Smooth muscle cell (in vitro differentiated cells): ENCODE results near the gene KCNH3. TPM values are rescaled to one million over a fixed set of nuclear protein-coding genes. Genes with fewer than 3 reads are reported as not detected.

Source experiments
- DNase-seq: peaks from one replicate; lab custom pipeline; 2025; ENCODE audit not compliant: unreplicated experiment; lab: John Stamatoyannopoulos, UW
- H2AFZ ChIP-seq: fragments of 200-600 bp; sonication (generic); 2 replicates; pipeline ENCODE4 v1.6.0; 2016; ENCODE audit warnings: antibody characterized with exemption, low read depth, mild to moderate bottlenecking
- H3F3A ChIP-seq: fragments of 200-600 bp; sonication (generic); 2 replicates; pipeline ENCODE4 v1.6.0; 2017; ENCODE audit warnings: antibody characterized with exemption, low read depth
- H3K27ac ChIP-seq: fragments of 200-600 bp; sonication (generic); 2 replicates; pipeline ENCODE4 v1.5.1; 2016; ENCODE audit warnings: low read depth, mild to moderate bottlenecking
- H3K27me3 ChIP-seq: fragments of 200-600 bp; sonication (generic); 2 replicates; pipeline ENCODE4 v1.6.1; 2016; ENCODE audit warnings: low read depth, mild to moderate bottlenecking
- H3K36me3 ChIP-seq: fragments of 200-600 bp; sonication (generic); 2 replicates; pipeline ENCODE4 v1.5.1; 2016; ENCODE audit warnings: low read depth
- H3K4me1 ChIP-seq: fragments of 200-600 bp; sonication (generic); 2 replicates; pipeline ENCODE4 v1.5.1; 2016; ENCODE audit warnings: low read depth
- H3K4me2 ChIP-seq: fragments of 200-600 bp; sonication (generic); 2 replicates; pipeline ENCODE4 v1.6.0; 2016; ENCODE audit warnings: mild to moderate bottlenecking
- H3K4me3 ChIP-seq: fragments of 200-600 bp; sonication (generic); 2 replicates; pipeline ENCODE4 v1.5.1; 2016; ENCODE audit warnings: mild to moderate bottlenecking
- H3K79me2 ChIP-seq: fragments of 200-600 bp; sonication (generic); 2 replicates; pipeline ENCODE4 v1.6.0; 2016; ENCODE audit warnings: low read depth, mild to moderate bottlenecking
- H3K9ac ChIP-seq: fragments of 200-600 bp; sonication (generic); 2 replicates; pipeline ENCODE4 v1.6.0; 2016; ENCODE audit warnings: low read depth
- H3K9me3 ChIP-seq: fragments of 200-600 bp; sonication (generic); replicated peaks from 2 replicates; pipeline ENCODE4 v1.5.1; 2016; ENCODE audit warnings: low read depth
- H4K20me1 ChIP-seq: fragments of 200-600 bp; sonication (generic); 2 replicates; pipeline ENCODE4 v1.6.0; 2016; ENCODE audit warnings: low read depth
- WGBS: methylation state at CpG from one replicate; pipeline ENCODE4 v1.1.7; 2016; ENCODE audit warnings: low lambda C conversion rate; 5-methylcytosine and 5-hydroxymethylcytosine counted together
- polyA plus RNA-seq: library from polyadenylated mRNA; unstranded; fragments of >200 nt; fragmentation: Nextera tagmentation; extraction: Ambion mirVana; gene quantifications from 2 replicates; pipeline ENCODE4 v1.2.1, GENCODE V29; 2016
- total RNA-seq: library from RNA; depleted of rRNA; stranded (reverse); fragments of >200 nt; gene quantifications from 2 replicates; pipeline ENCODE4 v1.2.3, GENCODE V29; 2014
- TF ChIP-seq, protein P1 (sequence below): fragments of 200-600 bp; sonication (generic); IDR thresholded peaks from 2 replicates; pipeline ENCODE4 v1.5.1; 2017; ENCODE audit warnings: borderline replicate concordance, mild to moderate bottlenecking, antibody characterized with exemption; ENCODE audit not compliant: insufficient read depth, poor library complexity, severe bottlenecking

The KCNH3 gene
- total and polyA plus RNA-seq, 2 experiments from 2014 or later, result 0.09 to 0.94 TPM

DNA sequence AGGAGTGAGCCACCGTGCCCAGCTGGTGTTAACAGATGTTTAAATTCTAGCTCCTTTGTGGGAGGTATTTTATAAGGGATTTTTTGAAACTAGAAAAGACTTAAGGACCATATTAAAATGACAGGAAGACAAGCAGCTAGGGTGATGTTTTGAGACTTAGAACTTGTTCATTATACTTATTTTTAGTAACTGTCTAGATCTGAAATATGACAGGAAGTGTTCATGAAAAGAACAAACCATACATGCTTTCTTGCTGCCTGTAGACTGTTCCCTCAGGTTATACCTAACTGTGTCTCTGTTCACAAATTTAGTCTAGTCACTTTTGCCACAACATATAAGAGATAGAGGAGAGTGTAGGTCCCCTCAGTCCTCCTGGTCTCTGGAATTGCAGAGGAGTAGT lies 36.9 kb upstream of the KCNH3 start:
- Histone ChIP-seq H3K79me2 (no peaks in the 10 kb centered on the region), H3F3A (peaks cover 3% of the 10 kb centered on the region), H3K9me3 (no peaks in the 10 kb centered on the region), H3K4me2 (no peak overlapping the region), H3K4me3 (no peak overlapping the region), H3K9ac (no peak overlapping the region), H3K27me3 (no peaks in the 10 kb centered on the region), H3K27ac (no peak overlapping the region), H2AFZ (no peak overlapping the region), H3K4me1 (no peaks in the 10 kb centered on the region), H3K36me3 (peaks cover 5% of the 10 kb centered on the region), H4K20me1 (no peaks in the 10 kb centered on the region)
- TF ChIP-seq, protein P1, sequence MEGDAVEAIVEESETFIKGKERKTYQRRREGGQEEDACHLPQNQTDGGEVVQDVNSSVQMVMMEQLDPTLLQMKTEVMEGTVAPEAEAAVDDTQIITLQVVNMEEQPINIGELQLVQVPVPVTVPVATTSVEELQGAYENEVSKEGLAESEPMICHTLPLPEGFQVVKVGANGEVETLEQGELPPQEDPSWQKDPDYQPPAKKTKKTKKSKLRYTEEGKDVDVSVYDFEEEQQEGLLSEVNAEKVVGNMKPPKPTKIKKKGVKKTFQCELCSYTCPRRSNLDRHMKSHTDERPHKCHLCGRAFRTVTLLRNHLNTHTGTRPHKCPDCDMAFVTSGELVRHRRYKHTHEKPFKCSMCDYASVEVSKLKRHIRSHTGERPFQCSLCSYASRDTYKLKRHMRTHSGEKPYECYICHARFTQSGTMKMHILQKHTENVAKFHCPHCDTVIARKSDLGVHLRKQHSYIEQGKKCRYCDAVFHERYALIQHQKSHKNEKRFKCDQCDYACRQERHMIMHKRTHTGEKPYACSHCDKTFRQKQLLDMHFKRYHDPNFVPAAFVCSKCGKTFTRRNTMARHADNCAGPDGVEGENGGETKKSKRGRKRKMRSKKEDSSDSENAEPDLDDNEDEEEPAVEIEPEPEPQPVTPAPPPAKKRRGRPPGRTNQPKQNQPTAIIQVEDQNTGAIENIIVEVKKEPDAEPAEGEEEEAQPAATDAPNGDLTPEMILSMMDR, result no peak
- no peak for DNase-seq
- 92% methylated on average over 1 of the region's 1 CpG for WGBS

DNA sequence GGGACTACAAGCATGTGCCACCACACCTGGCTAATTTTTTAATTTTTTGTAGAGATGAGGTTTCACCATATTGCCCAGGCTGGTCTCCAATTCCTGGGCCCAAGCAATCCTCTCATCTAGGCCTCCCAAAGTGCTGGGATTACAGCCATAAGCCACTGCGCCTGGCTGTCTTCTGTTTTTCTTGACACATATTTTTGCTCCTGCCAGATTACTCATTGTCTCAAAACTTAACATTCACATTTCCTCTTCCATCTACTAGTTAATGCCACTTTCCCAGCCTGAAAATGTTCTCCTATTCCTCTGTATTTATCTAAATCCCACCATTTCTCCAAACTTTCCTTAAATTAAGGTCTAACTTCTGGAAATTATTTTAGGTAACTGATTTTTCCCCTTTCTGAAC lies 36.2 kb upstream of the KCNH3 start:
- no peaks in the 10 kb centered on the region for H3K27me3 ChIP-seq
- no peak overlapping the region for H3K4me2 ChIP-seq
- no peaks in the 10 kb centered on the region for H4K20me1 ChIP-seq
- WGBS, result 94% methylated on average over 1 of the region's 1 CpG
- H3K9ac ChIP-seq, result no peak overlapping the region
- H3K4me3 ChIP-seq, result no peak overlapping the region
- H3K27ac ChIP-seq, result no peak overlapping the region
- H2AFZ ChIP-seq, result no peak overlapping the region
- TF ChIP-seq, protein P1, result no peak
- no peak for DNase-seq
- no peaks in the 10 kb centered on the region for H3K9me3 ChIP-seq
- H3F3A ChIP-seq, result peaks cover 4% of the 10 kb centered on the region
- no peaks in the 10 kb centered on the region for H3K79me2 ChIP-seq
- peaks cover 5% of the 10 kb centered on the region for H3K36me3 ChIP-seq
- no peaks in the 10 kb centered on the region for H3K4me1 ChIP-seq

DNA sequence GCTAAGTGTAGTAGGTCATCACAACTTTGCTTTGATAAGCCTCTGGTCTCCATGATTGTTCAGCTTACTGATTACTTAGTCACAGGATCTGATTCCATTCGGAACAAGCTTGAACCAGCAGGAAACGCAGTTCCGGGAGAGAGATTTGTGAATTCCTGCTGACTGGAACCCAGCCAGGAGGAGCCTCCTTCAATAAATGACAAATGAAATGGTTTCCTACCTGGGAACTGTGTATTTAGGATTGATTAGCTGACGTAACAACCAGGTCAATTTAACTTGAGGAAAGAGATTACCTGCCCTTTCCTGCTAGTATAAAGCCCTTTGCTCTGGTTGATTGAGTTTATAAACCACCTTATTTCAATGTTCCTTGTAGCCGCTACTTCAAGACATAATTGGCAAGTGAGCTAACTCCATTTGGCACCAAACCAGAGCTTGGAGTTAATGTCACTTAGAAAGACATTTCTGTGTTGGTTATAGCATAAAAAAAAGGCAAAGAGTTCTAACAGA lies 35.1 kb upstream of the KCNH3 start:
- Histone ChIP-seq H2AFZ (no peak overlapping the region), H4K20me1 (no peaks in the 10 kb centered on the region), H3K27me3 (no peaks in the 10 kb centered on the region), H3K9ac (no peak overlapping the region), H3K27ac (no peak overlapping the region), H3K9me3 (no peaks in the 10 kb centered on the region), H3K36me3 (peaks cover 5% of the 10 kb centered on the region), H3K4me1 (no peaks in the 10 kb centered on the region), H3K4me3 (no peak overlapping the region), H3K4me2 (no peak overlapping the region), H3F3A (peaks cover 4% of the 10 kb centered on the region), H3K79me2 (no peaks in the 10 kb centered on the region)
- WGBS, result 83% methylated on average over 5 of the region's 5 CpGs
- no peak for DNase-seq
- TF ChIP-seq, protein P1, result no peak

DNA sequence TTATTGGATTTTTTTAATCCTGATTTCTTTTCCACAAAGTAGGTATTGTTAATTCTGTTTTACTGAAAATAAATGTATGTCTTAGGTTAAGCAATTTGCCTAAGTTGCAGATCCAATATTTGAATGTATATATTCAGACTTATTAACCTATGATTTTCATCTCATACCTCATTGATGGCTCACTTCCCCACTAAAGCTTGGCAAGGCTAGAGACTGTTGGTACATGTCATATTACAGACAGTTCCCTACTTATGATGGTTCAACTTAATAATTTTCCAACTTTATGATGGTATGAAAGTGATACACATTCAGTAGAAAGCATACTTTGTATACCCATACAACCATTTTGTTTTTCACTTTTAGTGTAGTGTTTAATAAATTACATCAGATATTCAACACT lies 33.2 kb upstream of the KCNH3 start:
- H3K9me3 ChIP-seq, result no peaks in the 10 kb centered on the region
- no peak overlapping the region for H3K4me3 ChIP-seq
- H3F3A ChIP-seq, result peaks cover 4% of the 10 kb centered on the region
- H3K36me3 ChIP-seq, result no peaks in the 10 kb centered on the region
- no peaks in the 10 kb centered on the region for H3K4me1 ChIP-seq
- H2AFZ ChIP-seq, result no peak overlapping the region
- H3K9ac ChIP-seq, result no peak overlapping the region
- H3K4me2 ChIP-seq, result no peak overlapping the region
- H4K20me1 ChIP-seq, result no peaks in the 10 kb centered on the region
- H3K27ac ChIP-seq, result no peak overlapping the region
- H3K79me2 ChIP-seq, result no peaks in the 10 kb centered on the region
- H3K27me3 ChIP-seq, result no peaks in the 10 kb centered on the region
- DNase-seq, result no peak
- TF ChIP-seq, protein P1, result no peak
